Measurements from ENCODE around the gene SPRED2.

SPRED2 gene

GRCh38 chr2:65371074-65371434 is 61.3 kb downstream of the SPRED2 start:
- H4K20me1 ChIP-seq (ENCODE audit: insufficient read depth, low read length) = peaks cover 88% of the 10 kb centered on the region
- H3K4me3 ChIP-seq (ENCODE audit: low read depth in 1 of 2, low read length in 2 of 2) = no peak overlapping the region
- peaks cover 4% of the 10 kb centered on the region; the same call in 1 of the 2 replicates for H3K36me3 ChIP-seq (ENCODE audit: insufficient read depth, low read length)
- peaks cover 100% of the 10 kb centered on the region for H3K79me2 ChIP-seq (ENCODE audit: insufficient read depth, low read length)
- H3K9ac ChIP-seq (ENCODE audit: low read depth, low read length) = no peak overlapping the region
- H3K9me3 ChIP-seq (ENCODE audit: insufficient read depth, low read length, severe bottlenecking) = no peaks in the 10 kb centered on the region
- peaks cover 23% of the 10 kb centered on the region for H3K4me1 ChIP-seq (ENCODE audit: insufficient read depth, low read length)
- H3K27me3 ChIP-seq (ENCODE audit: insufficient read depth, low read length, poor library complexity) = no peaks in the 10 kb centered on the region
- no peak overlapping the region for H3K27ac ChIP-seq (ENCODE audit: low read length)
- H2AFZ ChIP-seq (ENCODE audit: low read depth, low read length) = no peak overlapping the region
- no peak for DNase-seq
- no peak for ATAC-seq (ENCODE audit: insufficient read depth, low read depth)
- no peak for TF ChIP-seq CTCF (IDR thresholded peaks at IDR 0.05; ENCODE audit: borderline replicate concordance, extremely low read depth, low read length, poor library complexity, severe bottlenecking)
- no peak for TF ChIP-seq EZH2 (IDR thresholded peaks at IDR 0.05; ENCODE audit: borderline replicate concordance, low read depth, low read length, severe bottlenecking)
- H3K4me2 ChIP-seq (ENCODE audit: insufficient read depth, low read length) = no peak overlapping the region

GRCh38 chr2:65370387-65371073 is 61.9 kb downstream of the SPRED2 start:
- Histone ChIP-seq H3K9me3 (ENCODE audit: insufficient read depth, low read length, severe bottlenecking) (no peaks in the 10 kb centered on the region), H3K27ac (ENCODE audit: low read length) (no peak overlapping the region), H3K4me1 (ENCODE audit: insufficient read depth, low read length) (peaks cover 23% of the 10 kb centered on the region), H4K20me1 (ENCODE audit: insufficient read depth, low read length) (peaks cover 89% of the 10 kb centered on the region), H2AFZ (ENCODE audit: low read depth, low read length) (no peak overlapping the region), H3K36me3 (ENCODE audit: insufficient read depth, low read length) (no peaks in the 10 kb centered on the region), H3K27me3 (ENCODE audit: insufficient read depth, low read length, poor library complexity) (no peaks in the 10 kb centered on the region), H3K4me3 (ENCODE audit: low read depth in 1 of 2, low read length in 2 of 2) (no peak overlapping the region), H3K9ac (ENCODE audit: low read depth, low read length) (no peak overlapping the region), H3K79me2 (ENCODE audit: insufficient read depth, low read length) (peaks cover 100% of the 10 kb centered on the region), H3K4me2 (ENCODE audit: insufficient read depth, low read length) (no peak overlapping the region)
- TF ChIP-seq EZH2 (IDR thresholded peaks at IDR 0.05; ENCODE audit: borderline replicate concordance, low read depth, low read length, severe bottlenecking) (no peak), CTCF (IDR thresholded peaks at IDR 0.05; ENCODE audit: borderline replicate concordance, extremely low read depth, low read length, poor library complexity, severe bottlenecking) (no peak)
- ATAC-seq (ENCODE audit: insufficient read depth, low read depth) = peak; percentile 63
- no peak for DNase-seq

GRCh38 chr2:65369980-65370379 is 62.4 kb downstream of the SPRED2 start:
- Histone ChIP-seq H3K27ac (ENCODE audit: low read length) (no peak overlapping the region), H3K79me2 (ENCODE audit: insufficient read depth, low read length) (peaks cover 100% of the 10 kb centered on the region), H3K36me3 (ENCODE audit: insufficient read depth, low read length) (no peaks in the 10 kb centered on the region), H3K9me3 (ENCODE audit: insufficient read depth, low read length, severe bottlenecking) (no peaks in the 10 kb centered on the region), H3K27me3 (ENCODE audit: insufficient read depth, low read length, poor library complexity) (no peaks in the 10 kb centered on the region), H3K9ac (ENCODE audit: low read depth, low read length) (no peak overlapping the region), H3K4me3 (ENCODE audit: low read depth in 1 of 2, low read length in 2 of 2) (no peak overlapping the region), H4K20me1 (ENCODE audit: insufficient read depth, low read length) (peaks cover 90% of the 10 kb centered on the region), H3K4me2 (ENCODE audit: insufficient read depth, low read length) (no peak overlapping the region), H2AFZ (ENCODE audit: low read depth, low read length) (no peak overlapping the region), H3K4me1 (ENCODE audit: insufficient read depth, low read length) (peaks cover 20% of the 10 kb centered on the region)
- DNase-seq = no peak
- ATAC-seq (ENCODE audit: insufficient read depth, low read depth) = no peak
- TF ChIP-seq EZH2 (IDR thresholded peaks at IDR 0.05; ENCODE audit: borderline replicate concordance, low read depth, low read length, severe bottlenecking) = no peak
- no peak for TF ChIP-seq CTCF (IDR thresholded peaks at IDR 0.05; ENCODE audit: borderline replicate concordance, extremely low read depth, low read length, poor library complexity, severe bottlenecking)

All from DND-41 (cell line).